GM23338 (cell line): ENCODE results near the gene ZNF488.

Source experiments
- CREB1 ChIP-seq: fragments of 250-450 bp; sonication (Bioruptor Pico); IDR thresholded peaks from 2 replicates; pipeline ENCODE4 v1.5.0; 2020; ENCODE audit warnings: low read depth, mild to moderate bottlenecking, moderate library complexity
- CTCF ChIP-seq, 2 experiments: fragments of 200-600 bp in 1 of 2; sonication (generic) in 1 of 2; conservative IDR thresholded peaks; 2 replicates each; pipeline versions ENCODE4 v1.5.1 to v1.6.1; 2016 to 2017; ENCODE audit warnings: antibody characterized with exemption in 2 of 2, low read depth in 2 of 2, mild to moderate bottlenecking in 2 of 2, moderate library complexity in 1 of 2
- EZH2 ChIP-seq: fragments of 200-600 bp; sonication (generic); IDR thresholded peaks from one replicate; pipeline ENCODE4 v1.8.0; 2017; ENCODE audit warnings: antibody characterized with exemption, mild to moderate bottlenecking, low read depth; ENCODE audit not compliant: unreplicated experiment
- EZH2phosphoT487 ChIP-seq: fragments of 200-600 bp; sonication (generic); IDR thresholded peaks from one replicate; pipeline ENCODE4 v1.8.1; 2018; ENCODE audit warnings: antibody characterized with exemption; ENCODE audit not compliant: unreplicated experiment
- JUNB ChIP-seq: IDR thresholded peaks from one replicate; pipeline ENCODE4 v1.6.1; 2016; ENCODE audit warnings: antibody characterized with exemption; ENCODE audit not compliant: unreplicated experiment
- NANOG ChIP-seq: IDR thresholded peaks from 2 replicates; pipeline ENCODE4 v1.6.1; 2016; ENCODE audit warnings: antibody characterized with exemption, borderline replicate concordance
- POLR2AphosphoS5 ChIP-seq: IDR thresholded peaks from 2 replicates; pipeline ENCODE4 v1.6.1; 2016; ENCODE audit warnings: antibody characterized with exemption, low read depth
- REST ChIP-seq: IDR thresholded peaks from one replicate; pipeline ENCODE4 v1.6.1; 2018; ENCODE audit warnings: antibody characterized with exemption; ENCODE audit not compliant: unreplicated experiment
- STAT1 ChIP-seq: IDR thresholded peaks from one replicate; pipeline ENCODE4 v1.6.1; 2016; ENCODE audit warnings: antibody characterized with exemption; ENCODE audit not compliant: unreplicated experiment
- ZNF114 ChIP-seq: fragments of 250-450 bp; sonication (Bioruptor Pico); IDR thresholded peaks from 2 replicates; pipeline ENCODE4 v1.5.0; 2020; ENCODE audit warnings: mild to moderate bottlenecking, moderate library complexity
- ZNF331 ChIP-seq: fragments of 250-450 bp; sonication (Bioruptor Pico); IDR thresholded peaks from 2 replicates; pipeline ENCODE4 v1.5.0; 2020; ENCODE audit warnings: low read depth, mild to moderate bottlenecking, moderate library complexity
- TF ChIP-seq, protein P1 (sequence below): IDR thresholded peaks from 2 replicates; pipeline ENCODE4 v1.6.1; 2016; ENCODE audit warnings: antibody characterized with exemption

GRCh38 chr10:47367646-47368045 lies 16.4 kb downstream of the ZNF488 start:
- TF ChIP-seq CTCF (conservative IDR thresholded peaks at IDR 0.05; ENCODE audit: low read depth in 2 of 2) (no peak), POLR2AphosphoS5 (no peak), EZH2phosphoT487 (no peak), EZH2 (no peak), JUNB (no peak), REST (no peak), CREB1 (CRISPR knock-in tag) (no peak), STAT1 (no peak), NANOG (no peak), ZNF114 (CRISPR knock-in tag) (no peak), ZNF331 (no peak)
- TF ChIP-seq, protein P1, sequence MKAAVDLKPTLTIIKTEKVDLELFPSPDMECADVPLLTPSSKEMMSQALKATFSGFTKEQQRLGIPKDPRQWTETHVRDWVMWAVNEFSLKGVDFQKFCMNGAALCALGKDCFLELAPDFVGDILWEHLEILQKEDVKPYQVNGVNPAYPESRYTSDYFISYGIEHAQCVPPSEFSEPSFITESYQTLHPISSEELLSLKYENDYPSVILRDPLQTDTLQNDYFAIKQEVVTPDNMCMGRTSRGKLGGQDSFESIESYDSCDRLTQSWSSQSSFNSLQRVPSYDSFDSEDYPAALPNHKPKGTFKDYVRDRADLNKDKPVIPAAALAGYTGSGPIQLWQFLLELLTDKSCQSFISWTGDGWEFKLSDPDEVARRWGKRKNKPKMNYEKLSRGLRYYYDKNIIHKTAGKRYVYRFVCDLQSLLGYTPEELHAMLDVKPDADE = no peak
